IMR-90 (cell line): ENCODE results near the gene PDE4B. TPM values are rescaled to one million over a fixed set of nuclear protein-coding genes. Genes with fewer than 3 reads are reported as not detected.

Experiments
- ATAC-seq: fragments of 200-7000 bp; cut with Tn5 transposase; 2 replicates; pipeline ENCODE4 v1.9.1; 2020; ENCODE audit warnings: low read depth, mild to moderate bottlenecking, moderate library complexity
- BruUV-seq: library from RNA; stranded (reverse); fragments of 400-500 nt; replicated peaks from 2 replicates; lab custom pipeline; 2021; lab: Mats Ljungman, UMichigan
- CTCF ChIA-PET: fragments of 300-600 bp; formaldehyde crosslinking; extraction: SDS; loops from one replicate; lab custom pipeline; 2021; ENCODE audit warnings: antibody characterized with exemption; lab: Yijun Ruan, JAX
- POLR2A ChIA-PET: fragments of 300-600 bp; sonication (Branson Sonifier 250); formaldehyde crosslinking; loops from one replicate; lab custom pipeline; 2022; ENCODE audit warnings: antibody characterized with exemption; ENCODE audit not compliant: unreplicated experiment; lab: Charles Lee
- DNase-seq: peaks from one replicate; pipeline ENCODE4 v3.0.0; 2013
- H2AFZ ChIP-seq: replicated peaks from 2 replicates; pipeline ENCODE3; 2013; ENCODE audit warnings: low read length, mild to moderate bottlenecking; ENCODE audit not compliant: poor library complexity
- H2AK5ac ChIP-seq: 2 replicates; pipeline ENCODE4 v1.6.1; 2013; ENCODE audit warnings: low read depth, low read length, inconsistent platforms
- H2AK9ac ChIP-seq: replicated peaks from 2 replicates; pipeline ENCODE3; 2013; ENCODE audit warnings: mild to moderate bottlenecking, low read depth, low read length, moderate library complexity; ENCODE audit not compliant: poor library complexity
- H2BK120ac ChIP-seq: 2 replicates; pipeline ENCODE4 v1.6.1; 2013; ENCODE audit warnings: low read depth, low read length, inconsistent platforms
- H2BK15ac ChIP-seq: 3 replicates; pipeline ENCODE4 v1.6.1; 2013; ENCODE audit warnings: low read depth, low read length, inconsistent platforms
- H2BK20ac ChIP-seq: 2 replicates; pipeline ENCODE4 v1.6.1; 2013; ENCODE audit warnings: low read depth, mild to moderate bottlenecking, inconsistent platforms, low read length, moderate library complexity
- H2BK5ac ChIP-seq: 2 replicates; pipeline ENCODE4 v1.6.1; 2013; ENCODE audit warnings: mild to moderate bottlenecking, low read depth, low read length, inconsistent platforms; ENCODE audit not compliant: poor library complexity, severe bottlenecking
- H3K14ac ChIP-seq: replicated peaks from 2 replicates; pipeline ENCODE4 v1.6.1; 2013; ENCODE audit warnings: low read depth, low read length, inconsistent platforms
- H3K18ac ChIP-seq: 2 replicates; pipeline ENCODE4 v1.6.1; 2013; ENCODE audit warnings: low read depth, low read length, control low read depth
- H3K23ac ChIP-seq: 2 replicates; pipeline ENCODE4 v1.6.1; 2013; ENCODE audit warnings: low read depth, low read length, inconsistent platforms
- H3K27ac ChIP-seq: 2 replicates; pipeline ENCODE4 v1.5.1; 2013; ENCODE audit warnings: mild to moderate bottlenecking, control low read depth, low read length; ENCODE audit not compliant: insufficient read depth
- H3K27me3 ChIP-seq: 2 replicates; pipeline ENCODE4 v1.6.1; 2013; ENCODE audit warnings: low read length; ENCODE audit not compliant: control insufficient read depth, insufficient read depth
- H3K36me3 ChIP-seq: 2 replicates; pipeline ENCODE4 v1.6.1; 2013; ENCODE audit warnings: low read length, mixed read lengths; ENCODE audit not compliant: control insufficient read depth, insufficient read depth
- H3K4ac ChIP-seq: 2 replicates; pipeline ENCODE4 v1.6.1; 2013; ENCODE audit warnings: low read depth, low read length, inconsistent platforms
- H3K4me1 ChIP-seq: 2 replicates; pipeline ENCODE4 v1.6.1; 2013; ENCODE audit warnings: low read length, mixed read lengths; ENCODE audit not compliant: control insufficient read depth, insufficient read depth
- H3K4me2 ChIP-seq: 2 replicates; pipeline ENCODE4 v1.6.1; 2013; ENCODE audit warnings: low read depth, mild to moderate bottlenecking, control low read depth, low read length, moderate library complexity
- H3K4me3 ChIP-seq: 2 replicates; pipeline ENCODE4 v1.5.1; 2013; ENCODE audit warnings: low read depth, mild to moderate bottlenecking, control low read depth, low read length, moderate library complexity; ENCODE audit not compliant: insufficient read depth
- H3K56ac ChIP-seq: 2 replicates; pipeline ENCODE4 v1.6.1; 2013; ENCODE audit warnings: low read length, inconsistent platforms; ENCODE audit not compliant: insufficient read depth; ENCODE audit errors: extremely low read depth
- H3K79me1 ChIP-seq, 2 experiments: 2 replicates each; pipeline ENCODE4 v1.6.1; 2013; ENCODE audit warnings: low read length in 2 of 2, inconsistent platforms in 1 of 2, low read depth in 1 of 2
- H3K9ac ChIP-seq: 2 replicates; pipeline ENCODE4 v1.6.1; 2013; ENCODE audit warnings: low read depth, low read length, control low read depth
- H3K9me1 ChIP-seq: 2 replicates; pipeline ENCODE4 v1.6.1; 2013; ENCODE audit warnings: low read length, inconsistent platforms; ENCODE audit not compliant: insufficient read depth
- H3K9me3 ChIP-seq: 2 replicates; pipeline ENCODE4 v1.6.1; 2013; ENCODE audit warnings: low read length; ENCODE audit not compliant: control insufficient read depth, insufficient read depth
- H4K20me1 ChIP-seq: 2 replicates; pipeline ENCODE4 v1.6.1; 2013; ENCODE audit warnings: low read length, inconsistent platforms; ENCODE audit not compliant: insufficient read depth
- H4K5ac ChIP-seq: 2 replicates; pipeline ENCODE4 v1.6.1; 2013; ENCODE audit warnings: mild to moderate bottlenecking, low read depth, low read length, control low read depth
- H4K8ac ChIP-seq, 2 experiments: 2 replicates each; pipeline ENCODE4 v1.6.1; 2013; ENCODE audit warnings: low read depth in 2 of 2, low read length in 2 of 2, control low read depth in 1 of 2, inconsistent platforms in 1 of 2
- H4K91ac ChIP-seq: 2 replicates; pipeline ENCODE4 v1.6.1; 2013; ENCODE audit warnings: low read depth, low read length, inconsistent platforms; ENCODE audit not compliant: insufficient read depth
- FOS ChIP-seq: fragments of 150-350 bp; IDR thresholded peaks from 2 replicates; pipeline ENCODE4 v1.6.1; 2016; ENCODE audit warnings: low read depth, low read length
- MAFK ChIP-seq: IDR thresholded peaks from 2 replicates; pipeline ENCODE4 v1.6.1; 2012; ENCODE audit warnings: low read depth, low read length, improper control_type of control experiment
- MXI1 ChIP-seq: IDR thresholded peaks from 2 replicates; pipeline ENCODE4 v1.6.1; 2012; ENCODE audit warnings: low read depth, mild to moderate bottlenecking, low read length, moderate library complexity, borderline replicate concordance
- NFE2L2 ChIP-seq: fragments of 150-350 bp; IDR thresholded peaks from 2 replicates; pipeline ENCODE4 v1.6.1; 2016; ENCODE audit warnings: low read depth, mild to moderate bottlenecking, low read length
- WGBS, 2 experiments: methylation state at CpG; one replicate each; pipeline versions ENCODE4 v1.1.5 to v1.1.7; 2013; ENCODE audit warnings: missing lambda C conversion rate in 2 of 2; ENCODE audit not compliant: insufficient read length in 1 of 2; ENCODE audit errors: extremely low coverage in 2 of 2; 5-methylcytosine and 5-hydroxymethylcytosine counted together
- dilution Hi-C: fragments of 300-500 bp; cut with HindIII; formaldehyde crosslinking; loops from one replicate; pipeline ENCODE4 v1.14.3; 2018; ENCODE audit warnings: low sequenced_read_pairs; ENCODE audit not compliant: unreplicated experiment
- in situ Hi-C: fragments of 300-500 bp; cut with MboI; formaldehyde crosslinking; loops from 3 replicates; pipeline ENCODE4 v1.14.3; 2019; ENCODE audit warnings: low sequenced_read_pairs, inconsistent platforms, mixed read lengths
- intact Hi-C: fragments of 100-400 bp; cut with micrococcal nuclease; formaldehyde crosslinking; loops from 2 replicates; pipeline ENCODE4 v1.10.0; 2022
- polyA plus RNA-seq, 3 experiments: library from polyadenylated mRNA; depleted of rRNA; stranded (reverse); fragments of >200 nt; gene quantifications; 2 replicates each; pipeline ENCODE4 v1.2.3, GENCODE V29; 2012; ENCODE audit warnings: low replicate concordance in 1 of 3
- total RNA-seq: library from RNA; depleted of rRNA; stranded (reverse); fragments of >200 nt; gene quantifications from 2 replicates; pipeline ENCODE4 v1.2.3, GENCODE V29; 2012

The PDE4B gene
- total and polyA plus RNA-seq, 2 of the 4 experiments (the other 2 are of a cell fraction), result 5.8 to 21.3 TPM

DNA sequence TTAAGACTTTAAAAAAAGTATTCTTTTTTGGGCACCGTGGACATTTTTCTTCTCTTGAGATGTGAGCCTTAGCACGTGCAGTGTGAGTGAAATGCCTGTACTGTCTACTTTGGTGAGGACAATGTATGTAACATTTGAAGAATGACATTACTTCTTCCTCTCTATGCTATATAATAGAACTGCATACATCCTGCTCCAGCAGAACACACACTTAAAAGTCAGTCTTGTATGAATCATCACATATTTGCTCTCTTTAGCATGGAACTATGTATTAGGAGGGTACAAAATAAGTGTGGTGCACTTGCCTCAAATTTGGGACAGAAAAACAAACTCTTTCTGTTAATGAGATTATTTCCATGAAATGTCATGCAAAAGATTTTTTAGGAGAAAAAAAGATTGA, 382.9 kb downstream of the PDE4B start:
- H2AFZ ChIP-seq, result no peak overlapping the region
- no peak overlapping the region for H3K9ac ChIP-seq
- no peak overlapping the region for H4K91ac ChIP-seq
- no peak overlapping the region for H3K27ac ChIP-seq
- in situ Hi-C loops (no loop called here), intact Hi-C loops (no loop called here), dilution Hi-C loops (no loop called here)
- H3K4me2 ChIP-seq, result no peak overlapping the region
- no TSS peak for BruUV-seq
- no peak overlapping the region for H4K5ac ChIP-seq
- no peak overlapping the region for H2BK20ac ChIP-seq
- H2BK5ac ChIP-seq, result no peak overlapping the region
- no peaks in the 10 kb centered on the region for H3K9me1 ChIP-seq
- H3K4me3 ChIP-seq, result no peak overlapping the region
- H3K18ac ChIP-seq, result no peak overlapping the region
- H4K8ac ChIP-seq, result no peak overlapping the region
- POLR2A ChIA-PET, result no interaction called here
- H3K9me3 ChIP-seq, result no peaks in the 10 kb centered on the region
- ATAC-seq (no peak; the same call in 1 of the 2 replicates), DNase-seq (no peak)
- no CpG with 5 or more reads among the region's 2 CpGs for WGBS, 2 experiments
- H3K23ac ChIP-seq, result no peak overlapping the region
- H2BK15ac ChIP-seq, result no peak overlapping the region
- TF ChIP-seq MXI1, result no peak
- no peak for TF ChIP-seq MAFK
- TF ChIP-seq FOS, result no peak
- TF ChIP-seq NFE2L2, result no peak
- CTCF ChIA-PET, result no interaction called here
- no peaks in the 10 kb centered on the region for H4K20me1 ChIP-seq
- no peak overlapping the region for H3K56ac ChIP-seq
- H3K79me1 ChIP-seq, result no peaks in the 10 kb centered on the region
- H2AK9ac ChIP-seq, result no peak overlapping the region
- no peak overlapping the region for H2AK5ac ChIP-seq
- no peaks in the 10 kb centered on the region for H3K4me1 ChIP-seq
- H3K36me3 ChIP-seq, result no peaks in the 10 kb centered on the region
- H3K4ac ChIP-seq, result no peak overlapping the region
- no peak overlapping the region for H3K14ac ChIP-seq
- no peaks in the 10 kb centered on the region for H3K27me3 ChIP-seq
- no peak overlapping the region for H2BK120ac ChIP-seq
